ENCODE results near the gene TMEM43. TPM values are rescaled to one million over a fixed set of nuclear protein-coding genes. Genes with fewer than 3 reads are reported as not detected.

Gene TMEM43
- total and polyA plus RNA-seq, 5 donors, result 46.7 to 103 (median 53.7) TPM

DNA sequence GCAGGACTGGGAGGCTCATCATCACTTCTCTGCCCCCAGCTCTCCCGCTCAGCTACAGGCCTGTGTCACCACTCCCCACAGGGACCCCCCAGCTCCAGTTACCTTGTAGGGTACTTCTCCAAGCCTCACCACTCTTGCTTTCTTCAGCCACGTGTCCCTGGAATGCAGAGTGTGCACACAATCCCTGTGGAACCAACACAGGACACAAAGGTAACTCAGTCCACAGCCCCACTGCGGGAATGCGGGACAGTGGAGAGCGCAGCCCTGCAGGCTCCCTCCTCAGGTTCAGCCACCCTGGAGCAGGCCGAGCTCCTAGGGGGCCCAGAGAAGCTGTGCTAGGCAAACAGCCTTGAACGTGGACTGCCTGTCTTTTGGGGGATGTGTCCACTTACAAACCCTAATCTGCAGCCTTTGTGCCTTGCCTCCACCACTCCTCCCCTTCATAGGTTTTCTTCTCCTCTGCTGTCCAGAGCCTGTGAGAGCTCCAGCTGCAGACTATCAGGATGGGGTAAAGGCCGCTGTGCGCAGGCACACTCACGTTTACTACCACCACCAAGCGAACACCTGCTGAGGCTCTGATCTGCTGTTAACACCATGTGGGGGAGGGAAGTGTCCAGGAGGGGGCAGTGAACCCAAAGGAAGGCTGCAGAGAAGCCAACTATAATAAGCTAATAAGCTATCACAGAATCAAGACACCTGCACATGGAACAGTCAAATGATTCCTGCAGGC is 27.5 kb downstream of the TMEM43 start:
- DNase-seq (no peak), ATAC-seq (no peak)
- Histone ChIP-seq H3K4me1 (ENCODE audit: control insufficient read depth, insufficient read depth, low read length) (no peaks in the 10 kb centered on the region), H3K27ac (ENCODE audit: low read length) (no peak overlapping the region), H3K9me3 (ENCODE audit: control insufficient read depth, low read length) (no peaks in the 10 kb centered on the region), H3K27me3 (ENCODE audit: control insufficient read depth, insufficient read depth) (no peaks in the 10 kb centered on the region), H3K4me3 (ENCODE audit: low read length) (no peak overlapping the region)
- intact Hi-C loops (cut with DNase I), result no loop called here
- 86% methylated on average over 11 of the region's 11 CpGs for WGBS

DNA sequence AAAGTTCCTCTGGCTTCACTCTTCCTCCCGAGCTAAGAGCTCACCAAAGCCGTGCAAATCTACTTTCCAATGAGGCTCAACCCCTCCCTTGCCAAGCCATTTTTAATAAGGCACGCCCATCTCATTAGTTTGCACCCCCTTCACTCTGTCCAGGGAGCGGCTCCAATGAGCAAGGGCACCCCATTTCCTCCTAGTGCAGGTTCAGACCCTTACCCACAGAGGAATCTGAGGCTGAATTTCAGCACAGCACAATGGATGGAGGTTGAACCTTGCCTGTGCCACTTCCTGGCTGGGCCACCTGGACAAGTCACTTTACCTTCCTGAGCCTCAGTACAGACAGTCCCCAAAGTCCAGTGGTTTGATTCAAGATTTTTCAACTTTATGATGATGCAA is 28.1 kb downstream of the TMEM43 start:
- no peak for ATAC-seq
- 90% methylated on average over 4 of the region's 4 CpGs for WGBS

DNA sequence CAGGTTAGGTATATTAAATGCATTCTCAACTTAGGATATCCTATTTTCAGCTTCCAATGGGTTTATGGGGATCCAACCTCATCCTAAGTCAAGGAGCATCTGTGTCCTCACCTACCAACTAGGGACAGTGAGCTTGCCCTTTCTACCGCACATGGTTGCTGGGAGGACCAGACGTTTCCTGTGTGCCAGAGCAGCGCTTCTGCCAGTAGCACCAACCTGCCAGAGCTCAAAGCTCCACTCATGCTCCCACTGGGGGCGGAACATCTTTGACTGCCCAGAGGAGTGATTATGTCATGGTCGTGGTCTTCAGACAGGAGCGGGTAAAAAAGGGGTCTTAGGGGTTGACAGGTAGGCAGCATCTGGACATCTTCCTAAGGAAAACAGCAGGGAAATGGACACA is 28.8 kb downstream of the TMEM43 start:
- ATAC-seq (no peak), DNase-seq (no peak)
- Histone ChIP-seq H3K9me3 (ENCODE audit: control insufficient read depth, low read length) (no peaks in the 10 kb centered on the region), H3K27me3 (ENCODE audit: control insufficient read depth, insufficient read depth) (no peaks in the 10 kb centered on the region), H3K27ac (ENCODE audit: low read length) (no peak overlapping the region), H3K4me3 (ENCODE audit: low read length) (no peak overlapping the region), H3K4me1 (ENCODE audit: control insufficient read depth, insufficient read depth, low read length) (no peaks in the 10 kb centered on the region)
- 92% methylated on average over 6 of the region's 6 CpGs for WGBS
- intact Hi-C loops (cut with DNase I), result no loop called here

More for the DNA sequence above, 28.1 kb downstream of the TMEM43 start:
- intact Hi-C loops (cut with DNase I), result no loop called here
- Histone ChIP-seq H3K4me1 (ENCODE audit: control insufficient read depth, insufficient read depth, low read length) (no peaks in the 10 kb centered on the region), H3K27me3 (ENCODE audit: control insufficient read depth, insufficient read depth) (no peaks in the 10 kb centered on the region), H3K4me3 (ENCODE audit: low read length) (no peak overlapping the region), H3K9me3 (ENCODE audit: control insufficient read depth, low read length) (no peaks in the 10 kb centered on the region), H3K27ac (ENCODE audit: low read length) (no peak overlapping the region)
- no peak for DNase-seq

DNA sequence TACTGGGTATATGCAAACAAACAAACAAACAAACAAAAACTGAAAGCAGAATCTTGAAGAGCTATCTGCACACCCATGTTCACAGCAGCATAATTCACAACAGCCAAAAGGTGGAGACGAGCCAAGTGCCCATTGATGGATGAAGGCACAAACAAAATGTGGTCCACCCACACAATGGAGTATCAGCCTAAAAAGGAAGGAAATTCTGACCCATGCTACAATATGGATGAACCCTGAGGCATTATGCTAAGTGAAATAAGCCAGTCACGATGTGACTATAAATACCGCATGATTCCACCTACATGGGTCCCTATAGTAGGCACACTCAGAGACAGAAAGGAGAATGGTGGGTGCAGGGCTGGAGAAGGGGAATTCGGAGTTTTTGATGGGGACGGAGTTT is 29.4 kb downstream of the TMEM43 start:
- Histone ChIP-seq H3K4me1 (ENCODE audit: control insufficient read depth, insufficient read depth, low read length) (no peaks in the 10 kb centered on the region), H3K27me3 (ENCODE audit: control insufficient read depth, insufficient read depth) (no peaks in the 10 kb centered on the region), H3K4me3 (ENCODE audit: low read length) (no peak overlapping the region), H3K27ac (ENCODE audit: low read length) (no peak overlapping the region), H3K9me3 (ENCODE audit: control insufficient read depth, low read length) (no peaks in the 10 kb centered on the region)
- ATAC-seq, result no peak
- no peak for DNase-seq
- 86% methylated on average over 5 of the region's 5 CpGs for WGBS
- intact Hi-C loops (cut with DNase I), result no loop called here

DNA sequence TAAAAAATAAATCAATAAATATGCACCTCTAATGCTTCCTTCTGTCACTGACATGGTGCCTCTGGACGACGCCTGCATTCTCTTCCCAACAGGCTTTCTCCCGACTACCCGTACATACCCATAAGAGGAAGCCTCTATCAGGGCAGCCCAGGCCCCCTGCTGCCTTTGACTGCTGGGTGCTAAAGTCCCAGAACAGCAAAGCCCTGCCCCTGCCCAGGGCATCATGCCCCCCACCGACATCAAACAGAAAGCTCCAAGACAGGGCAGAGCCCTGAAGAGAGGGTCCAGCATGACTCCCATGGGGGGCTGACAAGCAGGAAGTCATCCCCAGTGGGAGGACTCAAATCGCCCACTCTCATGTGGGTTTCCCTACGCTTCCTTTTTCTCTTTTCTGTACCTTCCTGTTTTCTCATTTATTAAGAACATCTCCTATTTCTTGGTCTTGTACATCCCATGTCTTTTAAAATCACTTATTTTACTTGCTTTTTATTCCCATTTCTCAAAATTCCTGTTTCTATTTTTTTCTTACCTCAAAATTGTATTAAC is 30.1 kb downstream of the TMEM43 start:
- no peaks in the 10 kb centered on the region for H3K27me3 ChIP-seq (ENCODE audit: control insufficient read depth, insufficient read depth)
- 84% methylated on average over 7 of the region's 7 CpGs for WGBS
- ATAC-seq, result no peak
- intact Hi-C loops (cut with DNase I), result no loop called here
- H3K4me1 ChIP-seq (ENCODE audit: control insufficient read depth, insufficient read depth, low read length), result no peaks in the 10 kb centered on the region
- H3K27ac ChIP-seq (ENCODE audit: low read length), result no peak overlapping the region
- no peaks in the 10 kb centered on the region for H3K9me3 ChIP-seq (ENCODE audit: control insufficient read depth, low read length)
- no peak overlapping the region for H3K4me3 ChIP-seq (ENCODE audit: low read length)
- DNase-seq, result no peak

DNA sequence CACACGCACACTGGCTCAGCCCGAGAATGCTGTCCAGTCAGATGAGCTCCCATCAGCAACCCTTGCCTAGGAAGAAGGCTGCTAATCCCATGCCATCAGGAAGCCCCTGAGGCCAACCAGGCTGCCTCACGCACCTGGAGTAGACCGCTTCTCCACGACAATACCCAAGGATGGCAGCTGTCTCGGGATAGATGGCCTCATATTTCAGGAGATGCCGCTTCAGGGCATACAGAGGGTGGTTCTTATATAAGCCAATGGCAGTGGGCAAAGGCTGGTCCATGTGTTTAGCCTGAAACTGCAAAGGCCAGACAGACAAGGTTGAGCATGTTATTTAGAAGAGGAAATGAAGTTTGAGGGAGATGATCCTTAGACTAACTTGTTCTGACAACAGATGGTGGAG is 31.3 kb downstream of the TMEM43 start:
- H3K27ac ChIP-seq (ENCODE audit: low read length), result no peak overlapping the region
- ATAC-seq (no peak), DNase-seq (no peak)
- intact Hi-C loops (cut with DNase I), result no loop called here
- no peak overlapping the region for H3K4me3 ChIP-seq (ENCODE audit: low read length)
- H3K27me3 ChIP-seq (ENCODE audit: control insufficient read depth, insufficient read depth), result no peaks in the 10 kb centered on the region
- no peaks in the 10 kb centered on the region for H3K4me1 ChIP-seq (ENCODE audit: control insufficient read depth, insufficient read depth, low read length)
- WGBS, result 95% methylated on average over 7 of the region's 7 CpGs
- H3K9me3 ChIP-seq (ENCODE audit: control insufficient read depth, low read length), result no peaks in the 10 kb centered on the region

DNA sequence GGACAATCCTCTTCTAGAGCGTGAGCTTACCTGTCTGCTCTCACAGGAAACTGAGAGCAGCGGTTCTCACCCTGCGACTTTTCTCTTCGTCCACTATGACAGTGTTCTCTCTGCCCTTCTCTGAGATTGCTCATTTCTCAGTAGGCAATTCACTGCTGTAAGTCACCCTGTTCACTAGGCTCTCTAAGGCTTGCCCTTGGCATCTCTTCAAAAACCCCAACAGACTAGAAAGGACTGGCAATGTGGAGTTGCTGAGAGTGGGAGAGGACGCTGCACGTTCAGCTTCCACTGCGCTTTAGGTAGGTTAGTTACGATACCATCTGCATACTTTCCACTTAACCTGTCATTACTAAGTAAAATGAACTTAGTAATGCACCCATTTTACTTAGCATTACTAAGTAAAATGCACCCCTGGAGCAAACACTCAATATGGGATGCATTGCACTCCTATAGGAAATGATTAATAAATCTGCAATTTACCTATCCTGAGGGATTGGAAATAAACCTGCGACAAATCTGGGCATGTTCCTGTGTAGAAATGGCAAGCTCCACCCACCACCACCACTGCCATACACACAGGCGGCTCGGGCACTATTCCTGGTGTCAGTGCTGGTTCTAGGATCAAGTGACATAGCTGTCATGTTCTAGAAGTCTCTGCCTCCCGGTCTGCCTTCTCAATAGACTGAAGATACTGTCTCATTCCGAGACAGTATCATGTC is 32.1 kb downstream of the TMEM43 start:
- H3K27ac ChIP-seq (ENCODE audit: low read length), result no peak overlapping the region
- 95% methylated on average over 13 of the region's 13 CpGs for WGBS
- intact Hi-C loops (cut with DNase I), result no loop called here
- ATAC-seq (no peak), DNase-seq (no peak)
- H3K4me3 ChIP-seq (ENCODE audit: low read length), result no peak overlapping the region
- no peaks in the 10 kb centered on the region for H3K9me3 ChIP-seq (ENCODE audit: control insufficient read depth, low read length)
- H3K27me3 ChIP-seq (ENCODE audit: control insufficient read depth, insufficient read depth), result no peaks in the 10 kb centered on the region
- H3K4me1 ChIP-seq (ENCODE audit: control insufficient read depth, insufficient read depth, low read length), result no peaks in the 10 kb centered on the region

DNA sequence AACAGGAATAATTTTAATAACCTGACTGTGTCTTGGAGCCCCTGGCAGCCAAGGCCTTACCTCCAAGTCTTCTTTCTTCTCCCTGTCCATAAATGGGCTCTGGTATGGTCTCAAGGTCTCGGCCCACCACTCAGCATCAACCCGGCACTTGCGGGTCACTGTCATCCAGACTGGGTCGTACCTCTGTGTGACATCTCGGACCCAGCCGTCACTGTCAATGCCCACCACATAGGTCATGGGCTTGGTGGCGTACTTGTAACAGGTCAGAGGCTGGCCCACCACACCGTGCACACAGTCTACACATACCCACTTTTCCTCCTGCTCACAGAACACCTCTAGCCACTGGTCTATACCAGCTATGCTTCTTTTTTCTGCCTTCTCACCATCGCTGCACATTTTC is 33.1 kb downstream of the TMEM43 start:
- WGBS, result 97% methylated on average over 9 of the region's 9 CpGs
- Histone ChIP-seq H3K4me3 (ENCODE audit: low read length) (no peak overlapping the region), H3K27ac (ENCODE audit: low read length) (no peak overlapping the region)

DNA sequence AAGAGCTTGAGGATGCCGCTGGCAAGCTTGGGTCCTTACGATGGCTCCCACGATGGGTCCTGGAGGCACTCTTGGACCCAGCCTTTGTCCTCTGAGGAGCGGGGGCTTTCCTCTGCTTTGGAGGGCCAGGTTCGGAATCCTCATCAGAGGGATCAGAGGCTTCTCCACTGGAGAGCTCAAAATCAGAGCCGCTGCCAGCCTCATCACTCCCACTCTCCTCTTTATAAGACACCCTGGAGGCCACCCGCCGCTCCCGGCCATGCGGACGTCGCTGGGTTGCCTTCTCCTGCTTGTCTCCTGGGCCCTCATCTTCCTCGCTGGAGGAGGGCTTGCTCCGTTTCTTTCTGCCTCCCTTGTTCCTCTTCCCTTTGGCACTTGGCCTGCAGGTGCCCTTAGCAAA is 33.5 kb downstream of the TMEM43 start:
- Histone ChIP-seq H3K4me3 (ENCODE audit: low read length) (no peak overlapping the region), H3K27me3 (ENCODE audit: control insufficient read depth, insufficient read depth) (no peaks in the 10 kb centered on the region), H3K4me1 (ENCODE audit: control insufficient read depth, insufficient read depth, low read length) (no peaks in the 10 kb centered on the region), H3K27ac (ENCODE audit: low read length) (no peak overlapping the region), H3K9me3 (ENCODE audit: control insufficient read depth, low read length) (no peaks in the 10 kb centered on the region)
- WGBS, result 95% methylated on average over 14 of the region's 14 CpGs
- DNase-seq (no peak), ATAC-seq (no peak)
- intact Hi-C loops (cut with DNase I), result no loop called here

More for the DNA sequence above, 33.1 kb downstream of the TMEM43 start:
- no peak for DNase-seq
- intact Hi-C loops (cut with DNase I), result no loop called here
- Histone ChIP-seq H3K27me3 (ENCODE audit: control insufficient read depth, insufficient read depth) (no peaks in the 10 kb centered on the region), H3K4me1 (ENCODE audit: control insufficient read depth, insufficient read depth, low read length) (no peaks in the 10 kb centered on the region), H3K9me3 (ENCODE audit: control insufficient read depth, low read length) (no peaks in the 10 kb centered on the region)
- peak in 1 of 2 donors; percentile 34 for ATAC-seq

DNA sequence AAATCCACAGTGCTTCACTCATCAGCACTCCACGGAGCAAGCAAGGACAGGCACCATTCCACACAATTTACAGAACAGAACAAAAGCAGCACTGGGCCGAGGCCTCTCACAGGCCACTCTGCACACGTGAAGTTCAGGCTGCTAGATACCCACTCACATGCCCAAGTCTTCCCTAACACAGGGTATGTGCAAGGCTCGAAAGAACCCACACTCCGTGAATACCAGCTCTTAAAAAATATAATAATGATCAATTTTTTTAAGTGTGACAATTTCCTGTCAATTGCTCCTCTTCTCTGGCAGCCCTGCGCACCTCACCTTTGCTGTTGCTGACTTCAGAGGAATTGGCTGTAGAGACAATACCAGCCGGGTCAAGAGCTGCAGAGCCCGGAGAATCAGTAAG is 34.6 kb downstream of the TMEM43 start:
- WGBS, result 98% methylated on average over 8 of the region's 8 CpGs
- Histone ChIP-seq H3K27ac (ENCODE audit: low read length) (no peak overlapping the region), H3K4me1 (ENCODE audit: control insufficient read depth, insufficient read depth, low read length) (no peaks in the 10 kb centered on the region), H3K4me3 (ENCODE audit: low read length) (no peak overlapping the region), H3K9me3 (ENCODE audit: control insufficient read depth, low read length) (no peaks in the 10 kb centered on the region), H3K27me3 (ENCODE audit: control insufficient read depth, insufficient read depth) (no peaks in the 10 kb centered on the region)
- DNase-seq (no peak), ATAC-seq (no peak)
- intact Hi-C loops (cut with DNase I), result no loop called here

DNA sequence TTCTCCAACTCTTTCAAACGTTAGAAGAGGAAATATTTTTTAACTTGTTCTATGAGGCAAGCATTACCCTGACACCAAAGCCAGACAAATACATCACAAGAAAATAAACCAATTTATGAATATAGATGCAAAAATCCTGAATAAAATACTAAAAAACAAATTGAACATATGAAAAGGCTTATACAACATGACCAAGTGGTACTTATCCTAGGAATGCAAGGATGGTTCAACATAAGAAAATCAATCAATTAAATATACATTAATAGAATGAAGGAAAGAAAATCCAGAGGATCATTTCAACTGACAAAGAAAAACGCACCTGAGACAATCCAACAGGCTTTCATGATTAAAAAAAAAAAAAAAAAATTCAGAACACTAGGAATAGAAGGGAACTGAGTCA is 36.4 kb downstream of the TMEM43 start:
- WGBS, result over 99% methylated on average over 2 of the region's 2 CpGs
- intact Hi-C loops (cut with DNase I), result no loop called here

More for the DNA sequence above, 36.4 kb downstream of the TMEM43 start:
- Histone ChIP-seq H3K27me3 (ENCODE audit: control insufficient read depth, insufficient read depth) (no peaks in the 10 kb centered on the region), H3K4me1 (ENCODE audit: control insufficient read depth, insufficient read depth, low read length) (no peaks in the 10 kb centered on the region), H3K4me3 (ENCODE audit: low read length) (no peak overlapping the region), H3K27ac (ENCODE audit: low read length) (no peak overlapping the region), H3K9me3 (ENCODE audit: control insufficient read depth, low read length) (no peaks in the 10 kb centered on the region)
- ATAC-seq, result no peak
- DNase-seq, result no peak
